HG02642 (cell line): ENCODE data around the gene SEC16A.

Source experiments
- ATAC-seq: cut with Tn5 transposase; IDR thresholded peaks from one replicate; pipeline ENCODE4 v1.9.1; 2021; ENCODE audit warnings: mild to moderate bottlenecking; ENCODE audit not compliant: unreplicated experiment, poor library complexity

SEC16A gene

GRCh38 chr9:136470792-136471469 lies 11.9 kb downstream of the SEC16A start:
- ATAC-seq: no peak

- no peak for ATAC-seq
Measured at GRCh38 chr9:136470356-136470755, 12.5 kb downstream of the SEC16A start.

- ATAC-seq: no peak
Measured at GRCh38 chr9:136467766-136468165, 15.1 kb downstream of the SEC16A start.

DNA sequence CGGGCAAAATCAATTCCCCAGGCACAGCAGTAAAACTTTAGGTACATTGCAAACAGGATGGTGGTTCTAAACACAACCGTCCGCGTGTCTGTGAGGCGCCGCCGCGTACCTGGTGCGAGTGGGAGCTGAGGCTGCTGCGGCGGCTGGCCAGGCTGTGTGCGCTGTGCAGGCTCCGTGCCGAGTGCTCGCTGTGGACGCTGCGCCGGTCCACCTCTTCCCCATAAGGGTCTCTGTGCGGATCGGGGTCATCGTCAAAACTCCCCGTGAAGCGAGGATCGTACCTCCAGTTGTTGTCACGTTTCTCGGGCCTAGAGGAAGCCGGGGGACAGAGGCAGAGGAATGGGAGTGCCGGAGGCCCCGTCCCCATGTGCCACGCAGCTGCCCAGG lies 16.7 kb downstream of the SEC16A start:
- ATAC-seq: no peak

GRCh38 chr9:136465500-136466154 lies 17.2 kb downstream of the SEC16A start:
- ATAC-seq: no peak

DNA sequence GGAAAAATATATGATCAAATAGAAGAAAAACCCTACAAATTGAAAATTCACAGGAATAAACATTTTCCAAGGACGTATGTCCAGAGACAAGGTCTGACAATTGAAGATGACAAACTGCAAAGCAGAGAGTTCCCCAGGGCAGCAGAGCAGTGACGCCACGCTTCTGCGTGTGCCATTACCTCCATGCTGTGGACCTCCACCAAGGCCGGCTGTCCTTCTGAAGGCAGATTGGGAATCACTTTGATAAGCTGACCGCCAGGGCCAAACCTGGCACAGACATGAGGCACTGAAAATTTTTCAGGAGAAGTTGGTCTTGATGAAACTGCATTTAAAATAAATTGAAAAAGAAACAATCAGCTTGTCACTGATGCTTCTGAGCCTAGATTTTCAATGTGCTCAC lies 18.6 kb downstream of the SEC16A start:
- no peak for ATAC-seq

DNA sequence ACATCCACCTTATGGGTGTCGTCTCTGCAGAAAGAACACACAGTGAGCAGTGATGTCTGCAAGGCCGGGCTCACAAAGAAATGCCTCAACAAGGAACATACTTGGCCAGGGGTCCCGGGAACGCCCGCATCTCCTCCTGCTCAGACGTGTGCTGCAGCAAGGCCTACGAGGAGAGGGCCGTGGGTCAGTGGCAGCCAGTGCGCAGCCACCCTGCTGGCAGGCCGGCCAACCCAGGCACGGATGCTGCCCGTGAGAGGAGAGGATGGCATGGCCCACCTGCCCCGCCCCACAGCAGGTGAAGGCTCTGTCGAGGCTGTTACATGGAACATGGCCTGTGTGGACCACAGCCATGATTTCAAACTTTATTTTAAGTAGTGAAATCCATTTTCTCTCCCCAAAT lies 19.3 kb downstream of the SEC16A start:
- ATAC-seq: no peak

GRCh38 chr9:136462664-136463063 lies 20.2 kb downstream of the SEC16A start:
- no peak for ATAC-seq

GRCh38 chr9:136460772-136461325 lies 22.0 kb downstream of the SEC16A start:
- no peak for ATAC-seq

GRCh38 chr9:136459425-136459824 lies 23.4 kb downstream of the SEC16A start:
- ATAC-seq: no peak

- no peak for ATAC-seq
Measured at GRCh38 chr9:136457326-136457725, 25.5 kb downstream of the SEC16A start.

DNA sequence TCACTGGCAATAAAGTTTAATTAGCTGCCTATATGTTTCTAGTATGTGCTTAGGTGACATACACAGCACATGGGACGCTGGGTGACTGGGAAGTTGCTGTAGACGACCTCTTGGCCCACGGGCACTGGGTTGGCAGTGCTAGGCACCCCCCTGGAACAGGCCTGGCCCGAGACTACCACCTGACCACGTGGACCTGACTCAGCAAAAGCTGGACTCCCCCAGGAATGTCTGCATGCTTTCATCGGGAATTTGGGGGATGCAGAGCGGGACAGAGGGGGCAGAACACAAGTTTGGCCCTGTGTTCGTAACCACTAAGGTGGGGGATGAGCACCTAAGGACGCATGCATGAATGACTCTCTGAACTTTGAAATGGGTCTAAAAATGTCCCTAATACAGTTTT lies 26.6 kb downstream of the SEC16A start:
- ATAC-seq: no peak

DNA sequence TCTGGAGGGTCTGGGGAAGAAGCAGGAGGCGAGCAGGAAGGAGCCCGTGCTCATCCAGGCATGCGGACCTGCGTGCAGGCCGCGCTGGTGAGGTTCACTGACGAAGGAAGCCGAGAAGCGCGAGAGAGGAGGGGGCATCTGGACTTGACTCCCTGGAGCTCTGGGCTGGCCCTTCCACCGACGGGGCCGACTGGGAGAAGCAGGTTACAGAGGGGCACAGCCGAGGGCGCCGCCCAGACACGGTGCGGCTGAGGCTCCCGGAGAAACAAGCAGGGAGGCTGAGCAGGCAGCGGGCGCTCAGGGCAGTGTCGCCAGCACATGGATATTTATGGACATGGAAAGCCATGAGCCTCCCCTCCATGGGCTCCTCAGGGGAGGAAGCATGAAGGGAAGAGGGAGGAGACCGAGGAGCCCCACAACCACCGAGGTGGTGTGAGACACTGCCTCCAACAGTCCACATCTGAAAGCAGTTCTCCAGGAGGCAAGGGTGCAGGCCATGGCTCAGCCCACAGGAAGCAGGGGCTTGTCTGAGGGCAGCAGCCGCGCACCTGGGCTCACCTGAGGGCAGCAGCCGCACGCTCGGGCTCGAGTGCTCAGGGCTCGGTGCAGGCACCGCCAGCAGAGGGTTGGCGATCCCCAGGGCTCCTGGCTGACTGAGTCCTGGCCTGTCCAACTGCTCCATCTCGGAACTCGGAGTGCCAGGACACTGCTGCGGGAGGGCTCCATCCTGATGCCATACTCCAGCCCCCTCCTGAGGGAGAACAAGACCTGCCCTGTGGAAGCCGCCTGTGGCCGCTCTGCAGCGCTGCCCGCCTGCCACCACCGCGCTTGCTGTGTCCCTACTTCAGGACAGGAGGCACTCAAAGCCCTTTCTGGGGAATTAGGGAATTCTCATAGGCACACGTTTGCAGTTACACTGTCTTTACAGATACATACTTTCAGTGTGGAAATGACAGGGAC lies 27.5 kb downstream of the SEC16A start:
- ATAC-seq: no peak

GRCh38 chr9:136454026-136454796 lies 28.6 kb downstream of the SEC16A start:
- ATAC-seq: no peak

DNA sequence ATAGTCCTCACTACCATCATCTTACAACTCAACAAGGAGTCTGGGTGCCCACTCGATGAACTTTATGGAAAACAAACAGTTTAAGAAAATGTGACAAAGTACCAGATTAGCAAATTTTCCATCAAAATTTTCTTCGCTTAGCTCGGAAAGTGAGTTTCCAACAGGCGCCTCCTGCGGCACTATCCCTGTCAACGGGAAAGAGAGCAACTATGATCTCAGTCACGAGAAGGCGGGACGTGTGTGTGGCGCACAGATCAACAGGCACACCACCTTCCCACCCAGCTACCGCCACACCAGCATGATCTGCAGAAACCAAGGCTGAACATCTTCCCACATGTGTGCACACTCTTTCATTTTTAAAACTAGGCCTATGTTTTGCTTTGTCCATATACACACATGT lies 29.5 kb downstream of the SEC16A start:
- ATAC-seq: no peak

DNA sequence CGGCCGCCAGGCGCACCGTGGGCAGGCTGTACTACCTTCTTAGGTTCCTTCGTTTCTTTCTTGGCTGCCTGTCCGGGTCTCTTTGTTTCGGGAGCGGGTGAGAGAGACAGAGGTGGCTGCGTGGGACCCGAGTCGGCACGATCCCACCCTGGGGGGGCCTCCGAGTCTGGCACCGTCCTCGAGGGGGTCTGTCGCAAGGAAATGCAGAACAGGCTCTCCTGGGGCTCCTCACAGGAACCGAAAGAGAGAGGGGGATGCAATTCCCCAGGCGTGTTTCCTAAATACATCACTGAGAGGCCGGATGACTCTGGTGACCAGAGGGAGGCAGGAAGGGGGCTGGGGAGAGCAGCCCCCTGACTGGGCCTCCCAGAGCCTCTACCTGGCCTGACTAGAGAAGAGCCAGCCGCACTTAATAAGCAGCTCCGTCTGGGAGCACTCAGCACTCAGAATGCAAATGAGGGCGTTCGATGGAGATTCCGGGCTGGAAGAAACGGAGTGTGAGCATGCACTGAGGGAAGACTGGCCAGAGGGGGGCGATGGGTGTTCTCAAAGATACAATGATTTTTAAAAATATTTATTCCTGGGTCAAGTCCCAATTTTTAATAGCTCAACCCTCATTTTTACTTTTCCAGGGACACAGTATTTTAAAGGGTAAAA lies 31.5 kb downstream of the SEC16A start:
- ATAC-seq: no peak

- ATAC-seq: no peak
Measured at GRCh38 chr9:136448655-136449054, 34.2 kb downstream of the SEC16A start.

- ATAC-seq: no peak
Measured at GRCh38 chr9:136447173-136447778, 35.6 kb downstream of the SEC16A start.

DNA sequence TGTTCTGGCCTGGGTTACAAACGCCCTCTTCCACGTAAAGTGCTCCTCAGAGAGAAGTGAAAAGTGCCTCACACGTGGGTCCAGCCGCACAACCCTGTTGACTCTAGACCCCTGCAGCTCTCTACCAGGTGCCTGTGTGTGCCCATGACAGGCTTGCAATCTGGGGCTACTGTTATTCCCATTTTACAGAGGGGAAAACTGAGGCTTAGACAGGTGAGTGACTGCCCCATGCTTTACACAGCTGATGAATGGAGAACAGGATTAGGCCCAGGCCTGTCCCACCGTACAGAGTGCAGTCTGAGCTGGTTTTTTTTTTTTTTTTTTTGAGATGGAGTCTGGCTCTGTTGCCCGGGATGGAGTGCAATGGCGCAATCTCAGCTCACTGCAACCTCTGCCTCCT lies 37.0 kb downstream of the SEC16A start:
- no peak for ATAC-seq
